LNCAP (cell line): Measurements from ENCODE around the gene RBBP8.

Source experiments
- CTCF ChIP-seq: fragments of 450-650 bp; IDR thresholded peaks from 2 replicates; pipeline ENCODE4 v1.5.1; 2017; ENCODE audit warnings: mild to moderate bottlenecking

RBBP8 gene

GRCh38 chr18:22933206-22933965 is at the start of gene RBBP8:
TSS of gene RBBP8 (plus strand) at chr18:22933328. CDS start at chr18:22936852, 3,524 bp downstream.
- no peak for TF ChIP-seq CTCF

GRCh38 chr18:22883827-22884226 is 49.3 kb upstream of the RBBP8 start:
- no peak for TF ChIP-seq CTCF

GRCh38 chr18:22899421-22899820 is 33.7 kb upstream of the RBBP8 start:
- no peak for TF ChIP-seq CTCF

DNA sequence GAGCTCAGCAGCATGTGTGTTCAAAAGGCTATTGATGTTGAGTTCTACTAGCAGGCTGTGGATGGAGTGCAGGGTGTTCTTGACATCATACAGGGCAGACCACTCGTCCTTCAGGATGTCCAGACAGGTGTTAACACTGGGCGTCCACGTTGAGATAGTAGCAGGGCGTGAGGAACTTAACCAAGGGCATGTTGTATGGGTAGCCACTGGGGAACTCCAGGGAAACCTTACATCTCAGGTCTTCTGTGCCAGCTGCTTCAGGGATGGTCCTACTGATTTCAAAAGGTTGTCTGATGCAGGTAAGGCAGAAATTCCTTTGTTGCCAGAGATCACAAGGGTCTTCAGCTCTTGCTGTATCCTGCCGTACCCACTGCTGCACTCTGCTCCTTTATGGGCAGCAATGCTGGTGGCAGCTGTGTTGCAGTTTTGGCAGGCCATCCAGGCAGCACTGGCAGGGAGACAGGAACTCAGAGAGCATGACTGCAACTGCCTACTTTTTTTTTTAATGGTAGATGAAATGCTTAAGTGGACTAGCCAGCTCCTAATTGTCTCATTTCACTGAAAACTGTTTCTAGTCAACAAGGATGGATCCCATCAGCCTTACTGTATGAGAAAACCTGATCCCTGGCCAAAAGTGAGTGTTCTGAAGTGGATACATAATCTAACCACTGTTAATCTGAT is 32.4 kb upstream of the RBBP8 start:
- no peak for TF ChIP-seq CTCF

DNA sequence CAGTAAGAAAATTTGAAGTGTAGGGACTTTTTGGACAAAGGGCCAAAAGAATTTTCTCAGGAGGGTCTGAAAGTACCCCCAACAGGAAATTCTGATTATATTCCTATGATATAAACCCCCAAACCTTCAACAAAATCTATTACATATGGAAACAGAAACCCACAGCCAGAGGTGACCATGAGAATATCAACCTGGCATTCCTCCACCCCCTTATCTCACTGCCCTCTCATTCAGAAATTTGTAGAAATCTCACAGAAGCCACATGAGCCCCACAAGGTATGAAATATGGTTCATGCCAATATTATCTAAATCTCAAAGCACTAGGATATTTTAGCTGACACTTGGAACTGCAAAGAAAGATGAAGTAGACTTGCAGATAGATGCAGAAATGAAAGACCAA is 31.0 kb upstream of the RBBP8 start:
- no peak for TF ChIP-seq CTCF

DNA sequence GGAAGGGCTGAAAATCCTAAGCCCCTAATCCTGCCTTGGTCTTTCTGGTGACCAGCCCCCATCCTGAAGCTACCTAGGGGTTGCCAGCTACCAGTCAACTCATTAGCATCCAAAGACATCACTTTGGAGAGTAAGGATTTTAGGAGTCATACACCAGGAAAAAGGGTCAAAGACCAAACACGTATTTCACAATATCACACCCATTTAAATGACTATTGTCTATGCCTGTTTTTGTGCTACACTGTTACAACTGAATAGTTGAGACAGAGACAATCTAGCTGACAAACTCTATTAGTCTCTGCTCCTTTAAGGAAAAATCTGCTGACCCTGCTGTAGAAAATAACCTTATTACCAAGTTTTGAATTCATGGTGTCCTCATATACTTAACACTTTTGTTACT is 21.0 kb upstream of the RBBP8 start:
- TF ChIP-seq CTCF: no peak

- TF ChIP-seq CTCF: no peak
Observed at GRCh38 chr18:22912835-22913234, 20.3 kb upstream of the RBBP8 start.
